Progenitor cell of endocrine pancreas (in vitro differentiated cells): ENCODE results near the gene PCDHGA5. TPM values are rescaled to one million over a fixed set of nuclear protein-coding genes. Genes with fewer than 3 reads are reported as not detected.

Experiments used
- DNase-seq: peaks from one replicate; pipeline ENCODE4 v3.0.0; 2021; ENCODE audit warnings: low spot score; ENCODE audit not compliant: unreplicated experiment
- H3K27ac Mint-ChIP-seq: 2 replicates; pipeline ENCODE4 v1.8.0; 2021; ENCODE audit warnings: mild to moderate bottlenecking, moderate library complexity, mixed read lengths
- H3K27me3 Mint-ChIP-seq: 2 replicates; pipeline ENCODE4 v1.8.0; 2021; ENCODE audit warnings: mixed read lengths
- H3K36me3 Mint-ChIP-seq: 2 replicates; pipeline ENCODE4 v1.8.0; 2022; ENCODE audit warnings: mixed read lengths; ENCODE audit not compliant: insufficient read depth
- H3K4me1 Mint-ChIP-seq: 2 replicates; pipeline ENCODE4 v1.8.0; 2021; ENCODE audit warnings: low read depth, mixed read lengths
- H3K4me3 Mint-ChIP-seq: 2 replicates; pipeline ENCODE4 v1.8.0; 2021; ENCODE audit warnings: low read depth, mild to moderate bottlenecking, moderate library complexity, mixed read lengths
- H3K9me3 Mint-ChIP-seq: 2 replicates; pipeline ENCODE4 v1.8.0; 2021; ENCODE audit warnings: low read depth, mixed read lengths
- total RNA-seq: library from RNA; stranded (reverse); gene quantifications from 2 replicates; pipeline ENCODE4 v1.2.1, GENCODE V29; 2021
- TF ChIP-seq, protein P1 (sequence below): fragments of 200-600 bp; sonication (generic); IDR thresholded peaks from one replicate; pipeline ENCODE4 v1.5.0; 2021; ENCODE audit warnings: antibody characterized with exemption, mild to moderate bottlenecking; ENCODE audit not compliant: unreplicated experiment

The PCDHGA5 gene
- total RNA-seq, 1 donor from 2014 or later = 0.69 TPM

DNA sequence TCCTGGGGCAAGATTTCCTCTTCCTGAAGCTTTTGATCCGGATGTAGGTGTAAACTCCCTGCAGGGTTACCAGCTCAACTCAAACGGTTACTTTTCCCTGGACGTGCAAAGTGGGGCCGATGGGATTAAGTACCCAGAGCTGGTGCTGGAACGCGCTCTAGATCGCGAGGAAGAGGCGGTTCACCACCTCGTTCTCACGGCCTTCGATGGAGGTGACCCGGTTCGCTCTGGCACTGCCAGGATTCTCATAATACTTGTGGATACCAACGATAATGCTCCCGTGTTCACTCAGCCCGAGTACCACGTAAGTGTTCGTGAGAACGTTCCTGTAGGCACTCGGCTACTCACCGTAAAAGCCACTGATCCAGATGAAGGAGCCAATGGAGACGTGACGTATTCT is 8.3 kb upstream of the PCDHGA5 start:
- H3K4me3 Mint-ChIP-seq = no peak overlapping the region
- no peak for DNase-seq
- H3K4me1 Mint-ChIP-seq = no peaks in the 10 kb centered on the region
- peaks cover 14% of the 10 kb centered on the region for H3K36me3 Mint-ChIP-seq
- TF ChIP-seq, protein P1, sequence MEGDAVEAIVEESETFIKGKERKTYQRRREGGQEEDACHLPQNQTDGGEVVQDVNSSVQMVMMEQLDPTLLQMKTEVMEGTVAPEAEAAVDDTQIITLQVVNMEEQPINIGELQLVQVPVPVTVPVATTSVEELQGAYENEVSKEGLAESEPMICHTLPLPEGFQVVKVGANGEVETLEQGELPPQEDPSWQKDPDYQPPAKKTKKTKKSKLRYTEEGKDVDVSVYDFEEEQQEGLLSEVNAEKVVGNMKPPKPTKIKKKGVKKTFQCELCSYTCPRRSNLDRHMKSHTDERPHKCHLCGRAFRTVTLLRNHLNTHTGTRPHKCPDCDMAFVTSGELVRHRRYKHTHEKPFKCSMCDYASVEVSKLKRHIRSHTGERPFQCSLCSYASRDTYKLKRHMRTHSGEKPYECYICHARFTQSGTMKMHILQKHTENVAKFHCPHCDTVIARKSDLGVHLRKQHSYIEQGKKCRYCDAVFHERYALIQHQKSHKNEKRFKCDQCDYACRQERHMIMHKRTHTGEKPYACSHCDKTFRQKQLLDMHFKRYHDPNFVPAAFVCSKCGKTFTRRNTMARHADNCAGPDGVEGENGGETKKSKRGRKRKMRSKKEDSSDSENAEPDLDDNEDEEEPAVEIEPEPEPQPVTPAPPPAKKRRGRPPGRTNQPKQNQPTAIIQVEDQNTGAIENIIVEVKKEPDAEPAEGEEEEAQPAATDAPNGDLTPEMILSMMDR = no peak
- H3K9me3 Mint-ChIP-seq = peaks cover 42% of the 10 kb centered on the region
- no peak overlapping the region for H3K27ac Mint-ChIP-seq
- no peaks in the 10 kb centered on the region for H3K27me3 Mint-ChIP-seq

- H3K4me1 Mint-ChIP-seq = no peaks in the 10 kb centered on the region
- peaks cover 47% of the 10 kb centered on the region for H3K9me3 Mint-ChIP-seq
- H3K27me3 Mint-ChIP-seq = no peaks in the 10 kb centered on the region
- H3K27ac Mint-ChIP-seq = no peak overlapping the region
- DNase-seq = no peak
- no peak overlapping the region for H3K4me3 Mint-ChIP-seq
- TF ChIP-seq, protein P1 = no peak
- H3K36me3 Mint-ChIP-seq = peaks cover 19% of the 10 kb centered on the region
These were observed 7.8 kb upstream of the PCDHGA5 start for GRCh38 chr5:141356133-141356532.

DNA sequence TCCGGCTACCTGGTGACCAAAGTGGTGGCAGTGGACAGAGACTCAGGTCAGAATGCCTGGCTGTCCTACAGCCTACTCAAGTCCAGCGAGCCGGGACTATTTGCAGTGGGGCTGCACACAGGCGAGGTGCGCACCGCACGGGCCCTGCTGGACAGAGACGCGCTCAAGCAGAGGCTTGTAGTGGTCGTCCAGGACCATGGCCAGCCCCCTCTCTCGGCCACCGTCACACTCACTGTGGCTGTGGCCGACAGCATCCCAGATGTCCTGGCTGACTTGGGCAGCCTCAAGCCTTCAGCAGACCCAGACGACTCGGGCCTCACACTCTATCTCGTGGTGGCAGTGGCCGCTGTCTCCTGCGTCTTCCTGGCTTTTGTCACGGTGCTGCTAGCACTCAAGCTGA is 7.0 kb upstream of the PCDHGA5 start:
- no peak overlapping the region for H3K4me3 Mint-ChIP-seq
- no peak for DNase-seq
- no peak overlapping the region for H3K27ac Mint-ChIP-seq
- TF ChIP-seq, protein P1 = no peak
- no peaks in the 10 kb centered on the region for H3K27me3 Mint-ChIP-seq
- peaks cover 50% of the 10 kb centered on the region for H3K9me3 Mint-ChIP-seq
- H3K36me3 Mint-ChIP-seq = peaks cover 21% of the 10 kb centered on the region
- H3K4me1 Mint-ChIP-seq = no peaks in the 10 kb centered on the region

- no peak within 1 kb of the TSS for H3K27ac Mint-ChIP-seq
- no peaks in the 10 kb centered on the region for H3K27me3 Mint-ChIP-seq
- H3K4me1 Mint-ChIP-seq = no peaks in the 10 kb centered on the region
- DNase-seq = no peak
- peaks cover 22% of the 10 kb centered on the region for H3K36me3 Mint-ChIP-seq
- TF ChIP-seq, protein P1 = no peak
- no peak within 1 kb of the TSS for H3K4me3 Mint-ChIP-seq
- peaks cover 56% of the 10 kb centered on the region for H3K9me3 Mint-ChIP-seq
These were observed 4.1 kb upstream of the PCDHGA5 start, which contains the start of gene PCDHGB2 for GRCh38 chr5:141359790-141360426. Gene PCDHGB2 (plus strand): TSS chr5:141359994. CDS start chr5:141360136, 142 bp downstream.

GRCh38 chr5:141360685-141361084 is 3.3 kb upstream of the PCDHGA5 start:
- Mint-ChIP-seq H3K9me3 (peaks cover 60% of the 10 kb centered on the region), H3K27ac (no peak overlapping the region), H3K36me3 (peaks cover 25% of the 10 kb centered on the region), H3K4me1 (no peaks in the 10 kb centered on the region), H3K27me3 (no peaks in the 10 kb centered on the region), H3K4me3 (no peak overlapping the region)
- TF ChIP-seq, protein P1 = no peak
- no peak for DNase-seq
